NCI-H460 (cell line): ENCODE measurements around the gene RASSF1. TPM values are rescaled to one million over a fixed set of nuclear protein-coding genes. Genes with fewer than 3 reads are reported as not detected.

ENCODE experiments used
- DNase-seq: peaks from one replicate; pipeline ENCODE4 v3.0.0-alpha.2; 2016; ENCODE audit warnings: low read depth; ENCODE audit errors: extremely low read depth
- polyA plus RNA-seq: library from polyadenylated mRNA; depleted of rRNA; stranded (reverse); fragments of >200 nt; gene quantifications from 2 replicates; pipeline ENCODE4 v1.2.3, GENCODE V29; 2014; cell fraction: nucleus; rRNA removed
- total RNA-seq: library from RNA; depleted of rRNA; stranded (reverse); fragments of >200 nt; shearing (Covaris generic); gene quantifications from 2 replicates; pipeline ENCODE4 v1.2.3, GENCODE V29; 2014; rRNA removed

RASSF1 gene
- 8.9 and 9.4 TPM in 2 replicates for total RNA-seq
- polyA plus RNA-seq, result 47.6 and 50.3 TPM in 2 replicates

- DNase-seq, result no peak
Observed at GRCh38 chr3:50340448-50341329, at the start of gene RASSF1. Gene RASSF1 (minus strand): TSS chr3:50340836. CDS start chr3:50340805, 31 bp downstream.

GRCh38 chr3:50389414-50389767 is 48.8 kb upstream of the RASSF1 start:
- no peak for DNase-seq

GRCh38 chr3:50388720-50389413 is 48.2 kb upstream of the RASSF1 start:
- no peak for DNase-seq

- DNase-seq, result peak; percentile 5
Observed at GRCh38 chr3:50388016-50388719, 47.5 kb upstream of the RASSF1 start.

GRCh38 chr3:50385754-50386153 is 45.1 kb upstream of the RASSF1 start:
- no peak for DNase-seq

GRCh38 chr3:50383750-50384149 is 43.1 kb upstream of the RASSF1 start:
- DNase-seq, result no peak

GRCh38 chr3:50382722-50383121 is 42.1 kb upstream of the RASSF1 start:
- no peak for DNase-seq

- DNase-seq, result no peak
Observed at GRCh38 chr3:50381383-50381782, 40.7 kb upstream of the RASSF1 start.

- no peak for DNase-seq
Observed at GRCh38 chr3:50380405-50381085, 39.9 kb upstream of the RASSF1 start.

GRCh38 chr3:50378757-50379156 is 38.1 kb upstream of the RASSF1 start:
- DNase-seq, result no peak

- no peak for DNase-seq
Observed at GRCh38 chr3:50378024-50378423, 37.4 kb upstream of the RASSF1 start.

- DNase-seq, result no peak
Observed at GRCh38 chr3:50375258-50375931, 34.8 kb upstream of the RASSF1 start.

GRCh38 chr3:50374363-50375257 is 34.0 kb upstream of the RASSF1 start:
- DNase-seq, result no peak

- DNase-seq, result no peak
Observed at GRCh38 chr3:50373146-50374051, 32.8 kb upstream of the RASSF1 start.

- no peak for DNase-seq
Observed at GRCh38 chr3:50372349-50372748, 31.7 kb upstream of the RASSF1 start.

GRCh38 chr3:50371133-50371685 is 30.6 kb upstream of the RASSF1 start:
- DNase-seq, result no peak

GRCh38 chr3:50370594-50370993 is 30.0 kb upstream of the RASSF1 start:
- no peak for DNase-seq
